ENCODE measurements around the gene GRHL3. TPM values are rescaled to one million over a fixed set of nuclear protein-coding genes. Genes with fewer than 3 reads are reported as not detected.

Gene GRHL3
- total RNA-seq, 2 donors from 2014 or later, result 8.1 to 8.4 TPM

DNA sequence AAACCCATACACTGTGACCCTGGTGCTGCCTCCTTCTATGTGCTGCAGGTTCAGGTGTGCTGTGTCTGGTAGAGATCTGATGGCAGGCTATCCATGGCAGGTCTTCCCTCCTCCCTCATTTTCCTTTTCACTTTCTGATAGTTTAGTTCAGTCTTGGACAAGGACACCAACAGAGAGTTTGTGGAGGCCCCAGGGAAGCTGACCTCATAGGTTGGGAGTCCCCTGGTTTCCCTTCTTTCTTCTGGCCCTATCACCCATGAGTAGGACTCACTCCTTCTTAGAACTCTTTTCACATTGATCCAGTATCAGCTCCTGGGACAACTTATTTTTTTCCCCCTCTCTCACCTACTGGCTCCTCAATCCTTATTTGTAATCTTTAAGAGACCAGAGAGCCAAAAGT, 8.3 kb downstream of the GRHL3 start:
- no peak overlapping the region for H3K27ac ChIP-seq
- no peaks in the 10 kb centered on the region for H3K9me3 ChIP-seq
- intact Hi-C loops (cut with DNase I), result no loop called here
- H3K4me3 ChIP-seq, result no peak overlapping the region
- H3K27me3 ChIP-seq (replicated peaks; ENCODE audit: insufficient read depth), result no peaks in the 10 kb centered on the region
- H3K36me3 ChIP-seq, result no peaks in the 10 kb centered on the region
- DNase-seq (ENCODE audit: low spot score), result no peak
- TF ChIP-seq POLR2A (IDR thresholded peaks at IDR 0.05) (no peak), POLR2AphosphoS5 (IDR thresholded peaks at IDR 0.05) (no peak)
- TF ChIP-seq, protein P1, sequence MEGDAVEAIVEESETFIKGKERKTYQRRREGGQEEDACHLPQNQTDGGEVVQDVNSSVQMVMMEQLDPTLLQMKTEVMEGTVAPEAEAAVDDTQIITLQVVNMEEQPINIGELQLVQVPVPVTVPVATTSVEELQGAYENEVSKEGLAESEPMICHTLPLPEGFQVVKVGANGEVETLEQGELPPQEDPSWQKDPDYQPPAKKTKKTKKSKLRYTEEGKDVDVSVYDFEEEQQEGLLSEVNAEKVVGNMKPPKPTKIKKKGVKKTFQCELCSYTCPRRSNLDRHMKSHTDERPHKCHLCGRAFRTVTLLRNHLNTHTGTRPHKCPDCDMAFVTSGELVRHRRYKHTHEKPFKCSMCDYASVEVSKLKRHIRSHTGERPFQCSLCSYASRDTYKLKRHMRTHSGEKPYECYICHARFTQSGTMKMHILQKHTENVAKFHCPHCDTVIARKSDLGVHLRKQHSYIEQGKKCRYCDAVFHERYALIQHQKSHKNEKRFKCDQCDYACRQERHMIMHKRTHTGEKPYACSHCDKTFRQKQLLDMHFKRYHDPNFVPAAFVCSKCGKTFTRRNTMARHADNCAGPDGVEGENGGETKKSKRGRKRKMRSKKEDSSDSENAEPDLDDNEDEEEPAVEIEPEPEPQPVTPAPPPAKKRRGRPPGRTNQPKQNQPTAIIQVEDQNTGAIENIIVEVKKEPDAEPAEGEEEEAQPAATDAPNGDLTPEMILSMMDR (IDR thresholded peaks at IDR 0.05), result no peak
- no peaks in the 10 kb centered on the region for H3K4me1 ChIP-seq (replicated peaks)

DNA sequence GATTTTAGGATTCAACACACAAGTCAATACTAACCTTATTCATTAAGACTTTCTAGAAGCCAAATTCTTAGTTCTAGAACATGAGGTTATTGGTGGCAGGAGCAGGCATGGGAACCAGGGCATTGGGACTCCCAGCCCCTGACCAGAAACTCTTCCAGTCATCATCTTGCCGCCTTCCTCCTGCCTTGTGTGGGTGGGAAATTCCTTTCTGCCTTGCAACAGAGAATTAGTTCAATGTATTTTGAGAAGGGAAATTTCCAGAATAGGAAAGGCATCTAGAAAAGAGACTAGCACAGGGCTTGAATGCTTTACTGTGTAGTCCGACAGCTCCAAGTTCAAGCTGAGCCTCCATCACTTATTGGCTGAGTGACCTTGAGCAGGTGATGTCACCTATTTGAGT, 8.7 kb downstream of the GRHL3 start:
- intact Hi-C loops (cut with DNase I), result no loop called here

DNA sequence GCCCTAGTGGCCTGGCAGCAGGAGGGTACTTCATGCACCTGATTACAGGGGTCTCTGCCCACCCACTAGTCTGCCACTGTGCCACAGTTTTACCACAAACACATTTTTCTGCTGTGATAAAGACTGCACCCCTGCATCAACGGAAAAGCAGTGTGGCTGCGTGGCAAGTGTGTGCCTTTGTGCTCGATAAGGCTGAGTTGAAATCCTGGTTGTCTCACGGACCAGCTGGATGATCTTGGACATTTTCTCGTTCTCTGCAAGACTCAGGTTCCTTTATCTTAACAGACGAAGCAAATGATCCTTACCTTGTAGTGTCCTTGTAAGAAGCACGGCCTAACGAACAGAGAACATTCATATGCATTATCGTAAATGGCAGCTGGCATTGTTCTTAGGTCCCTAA, 10.2 kb downstream of the GRHL3 start:
- Histone ChIP-seq H3K36me3 (no peaks in the 10 kb centered on the region), H3K27me3 (replicated peaks; ENCODE audit: insufficient read depth) (no peaks in the 10 kb centered on the region), H3K27ac (no peak overlapping the region), H3K9me3 (no peaks in the 10 kb centered on the region), H3K4me1 (replicated peaks) (no peaks in the 10 kb centered on the region), H3K4me3 (no peak overlapping the region)
- WGBS, result 84% methylated on average over 9 of the region's 9 CpGs
- TF ChIP-seq POLR2A (IDR thresholded peaks at IDR 0.05), result no peak
- TF ChIP-seq, protein P1 (IDR thresholded peaks at IDR 0.05), result no peak
- no peak for TF ChIP-seq POLR2AphosphoS5 (IDR thresholded peaks at IDR 0.05)
- intact Hi-C loops (cut with DNase I), result no loop called here
- DNase-seq (ENCODE audit: low spot score), result no peak

More for the DNA sequence above, 8.7 kb downstream of the GRHL3 start:
- Histone ChIP-seq H3K4me1 (replicated peaks) (no peaks in the 10 kb centered on the region), H3K36me3 (no peaks in the 10 kb centered on the region), H3K4me3 (no peak overlapping the region), H3K9me3 (no peaks in the 10 kb centered on the region), H3K27ac (no peak overlapping the region), H3K27me3 (replicated peaks; ENCODE audit: insufficient read depth) (no peaks in the 10 kb centered on the region)
- WGBS, result 88% methylated on average over 2 of the region's 2 CpGs
- TF ChIP-seq, protein P1 (IDR thresholded peaks at IDR 0.05), result no peak
- TF ChIP-seq POLR2A (IDR thresholded peaks at IDR 0.05), result no peak
- no peak for TF ChIP-seq POLR2AphosphoS5 (IDR thresholded peaks at IDR 0.05)
- no peak for DNase-seq (ENCODE audit: low spot score)

DNA sequence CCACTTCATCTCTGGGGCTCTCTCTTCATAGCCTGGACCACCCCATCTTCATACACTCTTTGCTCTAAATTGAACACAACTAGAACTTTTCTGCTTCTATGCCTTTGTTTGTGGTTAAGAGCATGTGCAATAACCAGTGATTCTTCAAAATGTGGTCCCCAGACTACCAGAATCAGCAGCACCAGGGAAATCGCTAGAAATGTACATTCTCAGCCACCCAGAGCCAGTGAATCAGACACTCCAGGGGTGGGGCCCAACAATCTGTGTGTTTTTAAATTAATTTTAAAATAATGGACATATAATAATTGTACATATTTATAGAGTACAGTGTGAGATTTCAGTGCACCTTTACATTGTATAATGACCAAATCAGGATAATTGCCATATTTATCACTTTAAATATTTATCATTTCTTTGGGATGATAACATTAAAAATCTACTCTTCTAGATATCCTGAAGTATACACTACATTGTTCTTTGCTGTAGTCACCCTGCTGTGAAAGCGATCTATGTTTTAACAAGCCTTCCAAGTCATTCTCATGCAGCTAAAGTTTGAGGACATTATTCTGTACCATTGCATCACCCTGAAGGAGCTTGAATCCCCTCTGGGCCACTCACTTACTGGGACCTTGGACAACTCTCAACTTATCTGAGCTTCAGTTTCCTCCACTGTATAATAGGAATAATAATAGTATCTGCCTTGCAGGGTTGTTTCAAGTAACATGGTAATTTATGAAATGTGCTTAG, 10.8 kb downstream of the GRHL3 start:
- H3K4me3 ChIP-seq, result no peak overlapping the region
- no peaks in the 10 kb centered on the region for H3K36me3 ChIP-seq
- no peak overlapping the region for H3K27ac ChIP-seq
- no peaks in the 10 kb centered on the region for H3K4me1 ChIP-seq (replicated peaks)
- DNase-seq (ENCODE audit: low spot score), result no peak
- TF ChIP-seq POLR2AphosphoS5 (IDR thresholded peaks at IDR 0.05) (no peak), POLR2A (IDR thresholded peaks at IDR 0.05) (no peak)
- TF ChIP-seq, protein P1 (IDR thresholded peaks at IDR 0.05), result no peak
- no peaks in the 10 kb centered on the region for H3K27me3 ChIP-seq (replicated peaks; ENCODE audit: insufficient read depth)
- WGBS, result 95% methylated on average over 2 of the region's 2 CpGs
- intact Hi-C loops (cut with DNase I), result no loop called here
- no peaks in the 10 kb centered on the region for H3K9me3 ChIP-seq

Data from prostate gland (tissue), 2 donors.